ENCODE data around the gene RALGPS1.

Gene RALGPS1

DNA sequence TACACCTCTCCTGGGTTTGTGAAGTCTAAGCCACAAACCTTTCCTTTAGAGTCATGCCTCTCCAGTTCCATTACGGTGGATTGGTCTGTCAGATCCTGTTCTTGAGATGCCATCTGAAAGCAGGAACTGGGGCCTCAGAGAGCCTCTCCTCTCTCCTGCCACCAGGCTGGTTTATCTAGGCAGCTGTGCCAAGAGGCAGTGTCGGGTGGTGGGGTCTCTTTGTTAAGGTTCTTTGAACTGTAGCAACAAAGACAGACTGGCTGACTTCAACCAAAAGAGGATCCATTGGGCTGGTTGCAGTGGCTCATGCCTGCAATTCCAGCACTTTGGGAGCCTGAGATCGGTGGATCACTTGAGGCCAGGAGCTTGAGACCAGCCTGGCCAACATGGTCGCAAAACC lies 273.8 kb downstream of the RALGPS1 start:
- no peak for DNase-seq (ENCODE audit: low read depth)
- no peak overlapping the region for H3K4me3 ChIP-seq (ENCODE audit: low read length)
- no peak for TF ChIP-seq CTCF (conservative IDR thresholded peaks at IDR 0.05; ENCODE audit: low read length)

DNA sequence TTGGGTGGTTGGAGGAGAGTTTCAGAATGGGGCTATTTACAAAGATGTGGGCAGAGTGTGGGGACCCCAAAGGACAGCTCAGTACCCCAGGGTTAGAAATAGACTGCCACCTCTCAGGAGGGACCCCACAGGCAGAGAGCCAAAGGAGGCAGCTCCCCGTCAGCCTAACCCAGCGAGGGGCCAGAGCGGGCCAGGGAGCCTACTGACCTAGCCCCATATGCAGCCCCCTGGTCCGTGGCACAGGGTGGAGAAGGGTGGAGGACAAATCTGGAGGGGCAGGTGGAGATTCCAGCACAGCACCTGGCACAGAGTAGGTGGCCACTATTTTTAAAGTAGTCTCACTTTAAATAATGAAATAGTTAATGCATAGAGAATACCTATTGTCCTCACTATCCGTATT lies 275.0 kb downstream of the RALGPS1 start:
- TF ChIP-seq CTCF (conservative IDR thresholded peaks at IDR 0.05; ENCODE audit: low read length): no peak
- no peak for DNase-seq (ENCODE audit: low read depth)
- no peak overlapping the region for H3K4me3 ChIP-seq (ENCODE audit: low read length)

DNA sequence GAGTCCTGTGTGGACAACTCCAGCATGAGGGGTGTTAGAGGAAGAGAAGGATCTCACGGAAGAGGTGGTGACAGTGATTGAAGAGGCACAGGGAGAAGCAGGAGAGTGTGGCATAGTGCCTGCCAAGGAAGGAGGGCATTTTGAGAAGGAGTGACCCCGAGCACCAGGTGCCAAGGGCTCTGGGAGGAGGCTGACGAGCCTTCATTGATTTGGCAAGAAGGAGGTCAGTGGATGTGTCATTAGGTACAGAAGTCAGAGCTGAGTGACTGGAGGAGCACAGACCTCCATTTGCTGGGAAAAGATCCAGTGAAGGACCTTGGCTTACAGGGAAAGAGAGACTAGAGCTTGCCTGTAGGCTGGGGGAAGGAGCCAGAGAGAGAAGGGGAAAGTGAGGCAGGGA lies 278.2 kb downstream of the RALGPS1 start:
- DNase-seq (ENCODE audit: low read depth): no peak
- TF ChIP-seq CTCF (conservative IDR thresholded peaks at IDR 0.05; ENCODE audit: low read length): no peak
- no peak overlapping the region for H3K4me3 ChIP-seq (ENCODE audit: low read length)

DNA sequence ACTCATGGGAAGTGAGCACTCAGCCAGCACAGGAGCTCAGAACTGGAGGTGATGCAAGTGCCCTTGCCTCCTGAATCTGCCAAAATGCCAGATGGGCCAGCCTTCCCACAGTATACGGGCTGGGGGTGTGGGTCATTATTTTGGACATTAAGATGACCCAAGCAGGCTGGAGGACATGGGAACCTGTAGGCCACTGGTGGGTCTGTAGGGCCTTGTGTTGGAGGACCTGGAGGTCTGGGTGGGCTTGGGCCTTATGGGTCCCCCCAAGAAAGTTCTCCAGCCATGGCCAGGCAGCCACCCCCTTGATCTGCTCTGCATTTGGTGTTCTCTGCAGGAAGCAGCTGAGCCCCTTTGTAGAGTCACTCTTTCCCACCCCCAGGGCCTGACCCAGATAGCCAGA lies 278.9 kb downstream of the RALGPS1 start:
- H3K4me3 ChIP-seq (ENCODE audit: low read length): no peak overlapping the region
- TF ChIP-seq CTCF (conservative IDR thresholded peaks at IDR 0.05; ENCODE audit: low read length): no peak
- DNase-seq (ENCODE audit: low read depth): no peak

GRCh38 chr9:127194881-127195713 lies 280.5 kb downstream of the RALGPS1 start:
- H3K4me3 ChIP-seq (ENCODE audit: low read length): no peak overlapping the region
- DNase-seq (ENCODE audit: low read depth): peak; percentile 53
- no peak for TF ChIP-seq CTCF (conservative IDR thresholded peaks at IDR 0.05; ENCODE audit: low read length)

DNA sequence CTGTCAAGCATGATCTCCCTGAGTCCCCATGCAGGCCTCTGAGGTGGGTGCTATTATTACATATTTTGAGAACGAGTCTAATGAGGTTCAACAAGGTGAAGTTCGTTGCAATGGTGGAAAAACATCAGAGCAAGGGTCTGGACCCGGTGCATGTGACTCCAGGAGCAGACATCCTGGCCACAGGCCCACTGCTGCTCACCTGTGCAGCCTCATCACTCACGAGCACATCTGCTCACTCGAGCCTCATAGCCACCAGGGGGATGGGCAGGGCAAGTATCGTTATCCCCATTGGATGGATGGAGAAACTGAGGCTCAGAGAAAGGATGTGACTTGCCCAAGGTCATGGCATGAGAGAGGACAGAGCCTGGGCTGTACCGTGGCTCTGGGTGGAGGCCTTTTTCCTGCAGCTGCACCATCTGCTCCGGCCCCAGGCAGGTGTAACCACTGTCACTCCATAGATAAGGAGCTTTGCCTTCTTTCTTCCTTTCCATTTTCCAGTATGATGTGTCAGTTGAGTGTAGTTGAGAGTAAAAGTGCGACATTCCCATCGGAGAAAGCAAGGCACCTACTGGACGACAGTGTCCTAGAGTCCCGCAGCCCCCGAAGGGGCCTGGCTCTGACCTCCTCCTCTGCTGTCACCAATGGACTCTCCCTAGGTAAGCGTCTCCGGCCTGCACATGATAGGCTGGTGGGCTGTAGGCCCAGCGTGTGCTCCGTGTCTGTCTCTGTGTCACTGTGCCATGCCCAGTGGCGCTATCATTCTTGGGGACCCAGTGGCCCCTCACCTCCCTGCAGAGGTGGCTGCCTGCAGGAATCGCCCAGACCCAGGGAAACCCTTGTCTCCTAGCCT lies 281.6 kb downstream of the RALGPS1 start:
- TF ChIP-seq CTCF (conservative IDR thresholded peaks at IDR 0.05; ENCODE audit: low read length): no peak
- H3K4me3 ChIP-seq (ENCODE audit: low read length): no peak overlapping the region
- no peak for DNase-seq (ENCODE audit: low read depth)

DNA sequence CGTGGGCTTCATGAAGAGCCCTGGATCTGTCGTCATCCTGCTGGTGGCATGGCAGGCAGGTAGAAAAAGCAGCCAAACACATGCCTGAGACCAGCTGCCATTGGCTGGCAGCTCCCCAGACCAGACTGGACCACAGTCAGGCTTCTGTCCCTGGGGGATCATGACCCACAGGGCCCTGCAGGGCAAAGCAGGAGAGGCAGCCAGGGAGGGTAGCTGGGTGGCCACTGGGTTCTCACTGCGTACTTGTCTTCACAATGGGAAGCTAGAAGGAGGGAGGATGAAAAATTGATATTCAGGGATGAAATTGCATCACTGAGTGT lies 282.2 kb downstream of the RALGPS1 start:
- no peak overlapping the region for H3K4me3 ChIP-seq (ENCODE audit: low read length)
- DNase-seq (ENCODE audit: low read depth): no peak
- no peak for TF ChIP-seq CTCF (conservative IDR thresholded peaks at IDR 0.05; ENCODE audit: low read length)
